Measurements from ENCODE around the gene PLCB1. TPM values are rescaled to one million over a fixed set of nuclear protein-coding genes. Genes with fewer than 3 reads are reported as not detected.

The PLCB1 gene
- total and polyA plus RNA-seq, 2 donors (not counting 1 experiment from before 2014, with no cell fraction given) = 13.4 to 23.3 TPM

GRCh38 chr20:8568075-8568474, 436.0 kb downstream of the PLCB1 start:
- Histone ChIP-seq H3K4me3 (replicated peaks in 1 of 4; ENCODE audit: control extremely low read depth in 1 of 4, insufficient read depth in 1 of 4, low read depth in 3 of 4, low read length in 4 of 4) (no peak overlapping the region), H2AFZ (ENCODE audit: low read length) (no peak overlapping the region), H3K9me3 (ENCODE audit: control insufficient read depth, insufficient read depth, low read depth, low read length) (no peaks in the 10 kb centered on the region), H3K27ac (ENCODE audit: insufficient read depth, low read length) (no peak overlapping the region), H3K79me2 (ENCODE audit: control insufficient read depth, insufficient read depth, low read length) (no peaks in the 10 kb centered on the region), H4K20me1 (ENCODE audit: control insufficient read depth, extremely low read depth, insufficient read depth, low read length) (no peaks in the 10 kb centered on the region), H3K9ac (ENCODE audit: insufficient read depth, low read length) (no peak overlapping the region), H3K27me3 (ENCODE audit: control insufficient read depth, insufficient read depth, low read length) (no peaks in the 10 kb centered on the region), H3K4me1 (ENCODE audit: control insufficient read depth, extremely low read depth, insufficient read depth, low read length) (no peaks in the 10 kb centered on the region), H3K36me3 (ENCODE audit: control insufficient read depth, insufficient read depth, low read length) (no peaks in the 10 kb centered on the region), H3K4me2 (ENCODE audit: extremely low read depth, insufficient read depth, low read length) (no peak overlapping the region)
- peak; percentile 34 to 64 for DNase-seq (ENCODE audit: low read depth in 2 of 2)
- no peak for TF ChIP-seq CTCF (conservative IDR thresholded peaks at IDR 0.05 in 1 of 2, IDR thresholded peaks at IDR 0.05 in 1 of 2; ENCODE audit: low read depth in 1 of 2, low read length in 2 of 2)
- TF ChIP-seq EZH2 (IDR thresholded peaks at IDR 0.05; ENCODE audit: low read length, missing control alignments) = no peak

- Histone ChIP-seq H3K4me3 (replicated peaks in 1 of 4; ENCODE audit: control extremely low read depth in 1 of 4, insufficient read depth in 1 of 4, low read depth in 3 of 4, low read length in 4 of 4) (no peak overlapping the region), H3K4me1 (ENCODE audit: control insufficient read depth, extremely low read depth, insufficient read depth, low read length) (no peaks in the 10 kb centered on the region), H3K27me3 (ENCODE audit: control insufficient read depth, insufficient read depth, low read length) (no peaks in the 10 kb centered on the region), H2AFZ (ENCODE audit: low read length) (no peak overlapping the region), H3K36me3 (ENCODE audit: control insufficient read depth, insufficient read depth, low read length) (no peaks in the 10 kb centered on the region), H3K27ac (ENCODE audit: insufficient read depth, low read length) (no peak overlapping the region), H3K79me2 (ENCODE audit: control insufficient read depth, insufficient read depth, low read length) (no peaks in the 10 kb centered on the region), H3K9ac (ENCODE audit: insufficient read depth, low read length) (no peak overlapping the region), H3K9me3 (ENCODE audit: control insufficient read depth, insufficient read depth, low read depth, low read length) (no peaks in the 10 kb centered on the region), H3K4me2 (ENCODE audit: extremely low read depth, insufficient read depth, low read length) (no peak overlapping the region), H4K20me1 (ENCODE audit: control insufficient read depth, extremely low read depth, insufficient read depth, low read length) (no peaks in the 10 kb centered on the region)
- no peak for DNase-seq (ENCODE audit: low read depth in 2 of 2)
- no peak for TF ChIP-seq CTCF (conservative IDR thresholded peaks at IDR 0.05 in 1 of 2, IDR thresholded peaks at IDR 0.05 in 1 of 2; ENCODE audit: low read depth in 1 of 2, low read length in 2 of 2)
- TF ChIP-seq EZH2 (IDR thresholded peaks at IDR 0.05; ENCODE audit: low read length, missing control alignments) = no peak
Observed at GRCh38 chr20:8569766-8570165, 437.7 kb downstream of the PLCB1 start.

GRCh38 chr20:8571611-8572010, 439.5 kb downstream of the PLCB1 start:
- no peaks in the 10 kb centered on the region for H4K20me1 ChIP-seq (ENCODE audit: control insufficient read depth, extremely low read depth, insufficient read depth, low read length)
- H3K4me1 ChIP-seq (ENCODE audit: control insufficient read depth, extremely low read depth, insufficient read depth, low read length) = no peaks in the 10 kb centered on the region
- no peaks in the 10 kb centered on the region for H3K36me3 ChIP-seq (ENCODE audit: control insufficient read depth, insufficient read depth, low read length)
- no peak overlapping the region for H3K9ac ChIP-seq (ENCODE audit: insufficient read depth, low read length)
- no peak overlapping the region for H3K4me3 ChIP-seq (replicated peaks in 1 of 4; ENCODE audit: control extremely low read depth in 1 of 4, insufficient read depth in 1 of 4, low read depth in 3 of 4, low read length in 4 of 4)
- H3K27me3 ChIP-seq (ENCODE audit: control insufficient read depth, insufficient read depth, low read length) = no peaks in the 10 kb centered on the region
- H3K27ac ChIP-seq (ENCODE audit: insufficient read depth, low read length) = no peak overlapping the region
- DNase-seq (ENCODE audit: low read depth in 2 of 2) = no peak
- no peaks in the 10 kb centered on the region for H3K79me2 ChIP-seq (ENCODE audit: control insufficient read depth, insufficient read depth, low read length)
- TF ChIP-seq EZH2 (IDR thresholded peaks at IDR 0.05; ENCODE audit: low read length, missing control alignments) (no peak), CTCF (conservative IDR thresholded peaks at IDR 0.05 in 1 of 2, IDR thresholded peaks at IDR 0.05 in 1 of 2; ENCODE audit: low read depth in 1 of 2, low read length in 2 of 2) (no peak)
- H3K9me3 ChIP-seq (ENCODE audit: control insufficient read depth, insufficient read depth, low read depth, low read length) = no peaks in the 10 kb centered on the region
- H3K4me2 ChIP-seq (ENCODE audit: extremely low read depth, insufficient read depth, low read length) = no peak overlapping the region
- no peak overlapping the region for H2AFZ ChIP-seq (ENCODE audit: low read length)
